NT2/D1 (cell line): ENCODE data around the gene GLI1.
"Not testable (repeated sequence)": the region's sequence is repeated elsewhere in the genome, so short reads cannot be mapped to it uniquely, and the experiment has no call there.

ENCODE experiments used
- DNase-seq: peaks from one replicate; pipeline ENCODE4 v3.0.0-alpha.2; 2011; ENCODE audit warnings: low read depth, low spot score
- H3K27me3 ChIP-seq: 2 replicates; pipeline ENCODE4 v1.6.0; 2011; ENCODE audit warnings: mild to moderate bottlenecking; ENCODE audit not compliant: insufficient read length, insufficient read depth
- H3K36me3 ChIP-seq: 2 replicates; pipeline ENCODE4 v1.6.1; 2011; ENCODE audit warnings: mild to moderate bottlenecking, low read length, mixed read lengths; ENCODE audit not compliant: insufficient read depth, insufficient read length
- H3K4me1 ChIP-seq: 2 replicates; pipeline ENCODE4 v1.5.1; 2011; ENCODE audit not compliant: insufficient read depth, insufficient read length
- H3K4me3 ChIP-seq: 2 replicates; pipeline ENCODE4 v1.5.1; 2011; ENCODE audit warnings: low read depth; ENCODE audit not compliant: insufficient read length
- H3K9ac ChIP-seq: 2 replicates; pipeline ENCODE4 v1.6.0; 2011; ENCODE audit warnings: low read depth; ENCODE audit not compliant: insufficient read length
- H3K9me3 ChIP-seq: 2 replicates; pipeline ENCODE4 v1.5.1; 2011; ENCODE audit warnings: mild to moderate bottlenecking, low read length; ENCODE audit not compliant: insufficient read depth
- SUZ12 ChIP-seq: IDR thresholded peaks from 2 replicates; pipeline ENCODE4 v1.6.1; 2011; ENCODE audit not compliant: insufficient read length, insufficient read depth; ENCODE audit errors: extremely low read depth
- YY1 ChIP-seq: IDR thresholded peaks from 2 replicates; pipeline ENCODE4 v1.6.1; 2011; ENCODE audit not compliant: insufficient read length, insufficient read depth
- ZNF274 ChIP-seq: IDR thresholded peaks from 2 replicates; pipeline ENCODE4 v1.6.1; 2011; ENCODE audit warnings: mild to moderate bottlenecking, low read depth, low read length

Gene GLI1

DNA sequence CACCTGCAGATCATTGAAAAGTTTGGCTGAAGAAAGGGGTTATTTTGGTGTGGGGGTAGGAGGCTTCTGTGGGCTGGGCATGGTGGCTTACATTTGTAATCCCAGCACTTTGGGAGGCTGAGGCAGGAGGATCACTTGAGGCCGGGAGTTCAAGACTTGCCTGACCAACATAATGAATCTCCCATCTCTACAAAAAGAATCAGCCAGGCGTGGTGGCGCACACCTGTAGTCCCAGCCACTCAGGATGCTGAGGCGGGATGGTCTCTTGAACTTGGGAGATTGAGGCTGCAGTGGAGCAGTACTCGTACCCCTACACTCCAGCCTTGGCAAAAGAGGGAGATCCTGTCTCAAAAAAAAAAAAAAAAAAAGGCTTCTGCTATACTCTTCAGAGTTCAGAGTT is 53.7 kb downstream of the GLI1 start:
- no peaks in the 10 kb centered on the region for H3K9me3 ChIP-seq
- DNase-seq: no peak
- no peak overlapping the region for H3K4me3 ChIP-seq
- H3K4me1 ChIP-seq: no peaks in the 10 kb centered on the region
- no peak overlapping the region for H3K9ac ChIP-seq
- H3K27me3 ChIP-seq: no peaks in the 10 kb centered on the region
- TF ChIP-seq SUZ12: no peak
- TF ChIP-seq YY1: no peak
- no peak for TF ChIP-seq ZNF274
- H3K36me3 ChIP-seq: peaks cover 94% of the 10 kb centered on the region

DNA sequence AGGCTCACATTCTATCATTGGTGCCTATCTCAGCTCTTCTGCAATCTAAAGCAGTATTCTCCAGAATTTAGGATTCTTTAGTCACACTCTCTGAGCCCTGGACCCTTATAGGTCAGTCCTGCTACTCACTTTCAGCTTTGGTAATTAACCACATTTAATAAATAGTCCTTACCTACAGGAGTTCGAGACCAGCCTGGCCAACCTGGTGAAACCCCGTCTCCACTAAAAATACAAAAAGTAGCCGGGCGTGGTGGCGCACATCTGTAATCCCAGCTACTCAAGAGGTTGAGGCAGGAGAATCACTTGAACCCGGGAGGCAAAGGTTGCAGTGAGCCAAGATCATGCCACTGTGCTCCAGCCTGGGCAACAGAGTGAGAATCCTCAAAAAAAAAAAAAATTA is 54.1 kb downstream of the GLI1 start:
- H3K9me3 ChIP-seq, H3K4me3 ChIP-seq, H3K4me1 ChIP-seq, H3K9ac ChIP-seq, H3K27me3 ChIP-seq, DNase-seq: not testable (repeated sequence)
- peaks cover 94% of the 10 kb centered on the region for H3K36me3 ChIP-seq

DNA sequence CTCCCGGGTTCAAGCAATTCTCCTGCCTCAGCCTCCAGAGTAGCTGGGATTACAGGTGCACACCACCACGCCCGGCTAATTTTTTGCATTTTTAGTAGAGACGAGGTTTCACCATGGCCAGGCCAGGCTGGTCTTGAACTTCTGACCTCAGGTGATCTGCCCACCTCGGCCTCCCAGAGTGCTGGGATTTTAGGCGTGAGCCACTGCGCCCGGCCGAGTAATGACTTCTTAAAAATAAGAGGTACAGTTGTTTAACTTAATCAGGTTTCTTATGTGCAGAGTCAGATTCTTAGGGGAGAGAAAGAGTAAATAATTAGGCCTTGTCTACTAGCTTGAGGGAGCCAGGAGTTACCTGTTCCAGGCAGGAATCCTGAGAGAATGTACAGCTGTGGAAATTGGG is 54.7 kb downstream of the GLI1 start:
- not testable (repeated sequence) for H3K9me3 ChIP-seq, H3K27me3 ChIP-seq, H3K9ac ChIP-seq, DNase-seq, H3K4me3 ChIP-seq, H3K4me1 ChIP-seq
- H3K36me3 ChIP-seq: peaks cover 94% of the 10 kb centered on the region

DNA sequence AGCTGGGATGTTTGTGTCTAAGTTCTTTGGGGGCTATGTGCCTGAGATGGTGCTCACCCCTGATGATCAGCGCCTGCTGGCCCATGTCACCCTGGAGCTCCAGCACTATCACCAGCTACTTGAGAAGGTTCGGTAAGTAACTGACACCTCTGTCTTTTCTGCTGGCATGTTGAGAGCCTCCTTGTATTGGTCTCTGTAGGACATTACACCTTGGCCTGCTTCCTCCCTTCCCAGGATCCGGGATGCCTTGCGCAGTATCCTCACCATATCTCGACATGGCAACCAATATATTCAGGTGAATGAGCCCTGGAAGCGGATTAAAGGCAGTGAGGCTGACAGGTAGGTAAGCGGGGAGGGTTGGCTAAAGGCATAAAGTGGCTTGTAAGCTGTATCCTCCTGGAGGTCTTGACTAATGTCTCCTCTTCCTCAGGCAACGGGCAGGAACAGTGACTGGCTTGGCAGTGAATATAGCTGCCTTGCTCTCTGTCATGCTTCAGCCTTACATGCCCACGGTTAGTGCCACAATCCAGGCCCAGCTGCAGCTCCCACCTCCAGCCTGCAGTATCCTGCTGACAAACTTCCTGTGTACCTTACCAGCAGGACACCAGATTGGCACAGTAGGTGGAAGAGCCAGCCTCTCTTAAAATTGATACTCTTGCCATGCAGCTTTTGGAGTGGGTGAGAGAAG is 55.3 kb downstream of the GLI1 start:
- no peak for DNase-seq
- H3K36me3 ChIP-seq: peaks cover 93% of the 10 kb centered on the region
- no peak overlapping the region for H3K9ac ChIP-seq
- H3K27me3 ChIP-seq: no peaks in the 10 kb centered on the region
- H3K4me1 ChIP-seq: no peaks in the 10 kb centered on the region
- TF ChIP-seq SUZ12 (no peak), YY1 (no peak), ZNF274 (no peak)
- no peaks in the 10 kb centered on the region for H3K9me3 ChIP-seq
- H3K4me3 ChIP-seq: no peak overlapping the region

DNA sequence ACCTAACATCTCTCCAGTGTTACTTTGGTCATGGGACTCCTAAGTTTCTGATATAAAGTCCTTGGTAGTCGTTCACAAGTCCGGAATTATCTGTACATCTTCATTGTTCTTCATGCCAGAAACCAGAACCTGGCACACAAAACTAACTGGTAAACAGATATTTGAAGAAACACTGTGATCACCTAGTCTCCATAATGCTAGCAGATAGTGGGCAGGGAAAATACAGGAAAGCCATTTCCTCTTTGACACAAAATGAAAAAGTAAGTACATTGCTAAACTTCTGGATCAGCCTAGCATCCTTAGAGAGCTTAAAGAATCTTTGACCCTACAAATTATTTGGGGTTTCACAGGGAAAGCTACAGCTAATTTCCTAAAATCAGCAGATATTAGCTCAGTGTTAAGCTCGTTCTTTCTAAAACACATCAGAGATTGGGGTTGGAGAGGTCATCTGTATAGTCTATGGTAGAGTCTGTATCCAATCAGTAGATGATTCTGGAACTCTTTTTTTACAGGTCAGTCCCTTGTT is 55.9 kb downstream of the GLI1 start:
- Histone ChIP-seq H3K27me3 (no peaks in the 10 kb centered on the region), H3K9ac (no peak overlapping the region), H3K36me3 (peaks cover 87% of the 10 kb centered on the region), H3K4me3 (no peak overlapping the region), H3K9me3 (no peaks in the 10 kb centered on the region), H3K4me1 (no peaks in the 10 kb centered on the region)
- TF ChIP-seq SUZ12 (no peak), ZNF274 (no peak), YY1 (no peak)
- no peak for DNase-seq

DNA sequence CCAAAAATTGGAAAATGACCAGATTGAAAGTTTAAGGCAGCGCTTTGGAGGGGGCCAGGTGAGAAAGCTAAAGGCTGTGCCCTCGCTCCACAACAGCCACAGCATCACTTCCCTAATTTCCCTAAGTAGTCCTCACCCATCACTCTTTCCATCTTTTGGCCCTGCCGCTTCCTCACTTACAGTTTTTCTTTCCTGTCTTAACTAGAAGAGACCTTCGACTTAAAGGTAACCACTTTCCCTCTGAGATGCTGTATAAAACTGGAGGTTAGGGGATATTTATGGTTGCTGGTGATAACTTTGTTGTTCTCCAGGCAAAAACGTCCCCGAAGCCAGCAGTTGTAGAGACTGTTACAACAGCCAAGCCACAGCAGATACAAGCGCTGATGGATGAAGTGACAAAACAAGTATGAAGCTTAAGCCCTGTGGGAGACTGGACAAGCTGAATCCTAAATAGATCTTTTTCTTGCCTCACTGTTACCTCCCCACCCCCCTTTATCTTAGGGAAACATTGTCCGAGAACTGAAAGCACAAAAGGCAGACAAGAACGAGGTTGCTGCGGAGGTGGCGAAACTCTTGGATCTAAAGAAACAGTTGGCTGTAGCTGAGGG is 56.5 kb downstream of the GLI1 start:
- H3K27me3 ChIP-seq: no peaks in the 10 kb centered on the region
- no peaks in the 10 kb centered on the region for H3K4me1 ChIP-seq
- DNase-seq: no peak
- no peak overlapping the region for H3K4me3 ChIP-seq
- TF ChIP-seq YY1: no peak
- no peak for TF ChIP-seq ZNF274
- no peak for TF ChIP-seq SUZ12
- no peak overlapping the region for H3K9ac ChIP-seq
- no peaks in the 10 kb centered on the region for H3K9me3 ChIP-seq
- H3K36me3 ChIP-seq: peaks cover 82% of the 10 kb centered on the region

DNA sequence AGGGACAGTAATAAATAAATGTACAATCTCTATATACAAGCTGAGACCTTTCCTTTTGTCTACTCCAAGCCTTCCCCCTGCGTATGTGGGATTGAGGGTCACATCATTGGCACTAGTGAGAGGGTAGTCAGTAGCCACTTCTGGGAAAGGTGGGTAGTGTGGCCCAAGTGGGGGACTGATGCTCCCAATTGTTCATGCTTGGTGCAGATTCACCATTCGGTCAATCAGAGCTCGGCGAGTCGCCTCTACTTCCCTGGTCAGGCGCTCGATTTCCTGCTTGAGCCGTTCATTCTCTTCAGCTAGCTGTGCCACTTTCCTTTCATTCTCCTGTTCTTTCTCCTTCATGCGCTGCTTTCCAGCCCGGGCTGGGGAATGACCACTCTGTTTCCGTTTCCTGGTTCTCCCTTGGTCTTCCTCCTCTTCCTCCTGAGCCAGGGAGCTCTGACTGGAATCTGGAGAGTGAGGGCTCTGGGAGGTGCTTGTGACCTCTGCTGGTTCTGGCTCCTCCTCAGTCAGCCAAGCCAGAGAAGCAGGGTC is 57.1 kb downstream of the GLI1 start:
- DNase-seq: no peak
- Histone ChIP-seq H3K4me3 (no peak overlapping the region), H3K9me3 (no peaks in the 10 kb centered on the region), H3K36me3 (peaks cover 75% of the 10 kb centered on the region), H3K4me1 (no peaks in the 10 kb centered on the region), H3K9ac (no peak overlapping the region), H3K27me3 (no peaks in the 10 kb centered on the region)
- TF ChIP-seq SUZ12 (no peak), ZNF274 (no peak), YY1 (no peak)
